Smooth muscle cell (in vitro differentiated cells): ENCODE data around the gene RND3. TPM values are rescaled to one million over a fixed set of nuclear protein-coding genes. Genes with fewer than 3 reads are reported as not detected.
A peak's percentile ranks its signal among the peaks of the same experiment; 100 is the strongest.

ENCODE experiments used
- DNase-seq: peaks from one replicate; lab custom pipeline; 2025; ENCODE audit not compliant: unreplicated experiment; lab: John Stamatoyannopoulos, UW
- H2AFZ ChIP-seq: fragments of 200-600 bp; sonication (generic); 2 replicates; pipeline ENCODE4 v1.6.0; 2016; ENCODE audit warnings: antibody characterized with exemption, low read depth, mild to moderate bottlenecking
- H3F3A ChIP-seq: fragments of 200-600 bp; sonication (generic); 2 replicates; pipeline ENCODE4 v1.6.0; 2017; ENCODE audit warnings: antibody characterized with exemption, low read depth
- H3K27ac ChIP-seq: fragments of 200-600 bp; sonication (generic); 2 replicates; pipeline ENCODE4 v1.5.1; 2016; ENCODE audit warnings: low read depth, mild to moderate bottlenecking
- H3K27me3 ChIP-seq: fragments of 200-600 bp; sonication (generic); 2 replicates; pipeline ENCODE4 v1.6.1; 2016; ENCODE audit warnings: low read depth, mild to moderate bottlenecking
- H3K36me3 ChIP-seq: fragments of 200-600 bp; sonication (generic); 2 replicates; pipeline ENCODE4 v1.5.1; 2016; ENCODE audit warnings: low read depth
- H3K4me1 ChIP-seq: fragments of 200-600 bp; sonication (generic); 2 replicates; pipeline ENCODE4 v1.5.1; 2016; ENCODE audit warnings: low read depth
- H3K4me2 ChIP-seq: fragments of 200-600 bp; sonication (generic); 2 replicates; pipeline ENCODE4 v1.6.0; 2016; ENCODE audit warnings: mild to moderate bottlenecking
- H3K4me3 ChIP-seq: fragments of 200-600 bp; sonication (generic); 2 replicates; pipeline ENCODE4 v1.5.1; 2016; ENCODE audit warnings: mild to moderate bottlenecking
- H3K79me2 ChIP-seq: fragments of 200-600 bp; sonication (generic); 2 replicates; pipeline ENCODE4 v1.6.0; 2016; ENCODE audit warnings: low read depth, mild to moderate bottlenecking
- H3K9ac ChIP-seq: fragments of 200-600 bp; sonication (generic); 2 replicates; pipeline ENCODE4 v1.6.0; 2016; ENCODE audit warnings: low read depth
- H3K9me3 ChIP-seq: fragments of 200-600 bp; sonication (generic); replicated peaks from 2 replicates; pipeline ENCODE4 v1.5.1; 2016; ENCODE audit warnings: low read depth
- H4K20me1 ChIP-seq: fragments of 200-600 bp; sonication (generic); 2 replicates; pipeline ENCODE4 v1.6.0; 2016; ENCODE audit warnings: low read depth
- CTCF ChIP-seq: fragments of 200-600 bp; sonication (generic); IDR thresholded peaks from 2 replicates; pipeline ENCODE4 v1.5.1; 2017; ENCODE audit warnings: borderline replicate concordance, mild to moderate bottlenecking, antibody characterized with exemption; ENCODE audit not compliant: insufficient read depth, poor library complexity, severe bottlenecking
- WGBS: methylation state at CpG from one replicate; pipeline ENCODE4 v1.1.7; 2016; ENCODE audit warnings: low lambda C conversion rate; 5-methylcytosine and 5-hydroxymethylcytosine counted together
- polyA plus RNA-seq: library from polyadenylated mRNA; unstranded; fragments of >200 nt; fragmentation: Nextera tagmentation; extraction: Ambion mirVana; gene quantifications from 2 replicates; pipeline ENCODE4 v1.2.1, GENCODE V29; 2016
- total RNA-seq: library from RNA; depleted of rRNA; stranded (reverse); fragments of >200 nt; gene quantifications from 2 replicates; pipeline ENCODE4 v1.2.3, GENCODE V29; 2014

Gene RND3
- total and polyA plus RNA-seq, 2 experiments from 2014 or later: 125 to 256 TPM

- Histone ChIP-seq H3K9me3 (no peaks in the 10 kb centered on the region), H2AFZ (no peak overlapping the region), H3K36me3 (peaks cover 16% of the 10 kb centered on the region), H3K4me3 (no peak overlapping the region), H3K27me3 (no peaks in the 10 kb centered on the region), H3K9ac (no peak overlapping the region), H4K20me1 (peaks cover 30% of the 10 kb centered on the region), H3K4me2 (peak overlapping the region; percentile 79), H3K27ac (peak overlapping the region; percentile 94), H3K79me2 (peaks cover 34% of the 10 kb centered on the region), H3K4me1 (peaks cover 65% of the 10 kb centered on the region), H3F3A (peaks cover 79% of the 10 kb centered on the region)
- WGBS: 91% methylated on average over 14 of the region's 14 CpGs
- no peak for TF ChIP-seq CTCF
- DNase-seq: no peak
Measured at GRCh38 chr2:150469706-150470274, 17.7 kb downstream of the RND3 start.

- H3K36me3 ChIP-seq: peaks cover 16% of the 10 kb centered on the region
- peaks cover 20% of the 10 kb centered on the region for H3K79me2 ChIP-seq
- H3K27me3 ChIP-seq: no peaks in the 10 kb centered on the region
- peaks cover 66% of the 10 kb centered on the region for H3F3A ChIP-seq
- peak overlapping the region; percentile 94 for H3K27ac ChIP-seq
- H3K9me3 ChIP-seq: no peaks in the 10 kb centered on the region
- peak overlapping the region; percentile 79 for H3K4me2 ChIP-seq
- H3K4me1 ChIP-seq: peaks cover 52% of the 10 kb centered on the region
- H2AFZ ChIP-seq: no peak overlapping the region
- WGBS: 67% methylated on average over 7 of the region's 7 CpGs
- DNase-seq: no peak
- H3K4me3 ChIP-seq: no peak overlapping the region
- H4K20me1 ChIP-seq: peaks cover 20% of the 10 kb centered on the region
- TF ChIP-seq CTCF: no peak
- H3K9ac ChIP-seq: no peak overlapping the region
Measured at GRCh38 chr2:150468350-150468960, 19.0 kb downstream of the RND3 start.

GRCh38 chr2:150467621-150467963, 19.9 kb downstream of the RND3 start:
- Histone ChIP-seq H3K4me3 (peak overlapping the region; percentile 12), H3K4me2 (peak overlapping the region; percentile 79), H3K79me2 (peaks cover 20% of the 10 kb centered on the region), H2AFZ (no peak overlapping the region), H3K9me3 (no peaks in the 10 kb centered on the region), H3K27ac (peak overlapping the region; percentile 94), H3K4me1 (peaks cover 46% of the 10 kb centered on the region), H4K20me1 (peaks cover 15% of the 10 kb centered on the region), H3K36me3 (peaks cover 16% of the 10 kb centered on the region), H3K27me3 (no peaks in the 10 kb centered on the region), H3F3A (peaks cover 57% of the 10 kb centered on the region), H3K9ac (peak overlapping the region; percentile 35)
- DNase-seq: no peak
- TF ChIP-seq CTCF: no peak
- WGBS: 55% methylated on average over 2 of the region's 2 CpGs
